Sigmoid colon (tissue), 3 donors: ENCODE data around the gene ITM2C.

ENCODE experiments used
- CTCF ChIP-seq, 4 experiments: fragments of 450-650 bp in 3 of 4; fragments of 200-600 bp in 1 of 4; IDR thresholded peaks; one replicate each; pipeline ENCODE4 v1.5.1; 2016 to 2019; ENCODE audit warnings: antibody characterized with exemption in 4 of 4, mild to moderate bottlenecking in 3 of 4, moderate library complexity in 2 of 4
- POLR2A ChIP-seq, 2 donors: fragments of 450-650 bp; IDR thresholded peaks; one replicate each; pipeline ENCODE4 v1.6.1; 2016; ENCODE audit warnings: antibody characterized with exemption in 2 of 2, mild to moderate bottlenecking in 2 of 2, moderate library complexity in 2 of 2

- TF ChIP-seq CTCF (IDR thresholded peaks at IDR 0.05) = no peak
- no peak for TF ChIP-seq POLR2A (IDR thresholded peaks at IDR 0.05)
Observed at GRCh38 chr2:230864122-230864604, 579 bp upstream of the ITM2C start.
